Fibroblast of upper back skin (primary cell): ENCODE measurements around the gene RBM7.
A peak's percentile ranks its signal among the peaks of the same experiment; 100 is the strongest.

Experiments
- DNase-seq: peaks from one replicate; pipeline ENCODE4 v3.0.0-alpha.2; 2013

RBM7 gene

GRCh38 chr11:114400216-114400914 is at the start of gene RBM7, which contains the start of gene C11orf71:
TSS of gene RBM7 (plus strand) at chr11:114400666. CDS start at chr11:114400672, 6 bp downstream.
TSS of gene C11orf71 (minus strand) at chr11:114400511. CDS start at chr11:114400331, 180 bp downstream.
- peak; percentile 99 for DNase-seq

GRCh38 chr11:114353443-114353842 is 47.0 kb upstream of the RBM7 start:
- peak; percentile 72 for DNase-seq

- peak; percentile 96 for DNase-seq
Observed at GRCh38 chr11:114354076-114354475, 46.4 kb upstream of the RBM7 start.

GRCh38 chr11:114358716-114359115 is 41.8 kb upstream of the RBM7 start:
- DNase-seq = peak; percentile 42

GRCh38 chr11:114359342-114359741 is 41.1 kb upstream of the RBM7 start:
- peak; percentile 59 for DNase-seq

- DNase-seq = no peak
Observed at GRCh38 chr11:114362326-114362725, 38.1 kb upstream of the RBM7 start.

- DNase-seq = no peak
Observed at GRCh38 chr11:114362958-114363357, 37.5 kb upstream of the RBM7 start.

GRCh38 chr11:114366331-114367243 is 33.9 kb upstream of the RBM7 start:
- DNase-seq = peak; percentile 95

- no peak for DNase-seq
Observed at GRCh38 chr11:114367244-114367957, 33.1 kb upstream of the RBM7 start.

- DNase-seq = no peak
Observed at GRCh38 chr11:114368918-114369680, 31.4 kb upstream of the RBM7 start.

GRCh38 chr11:114375052-114375451 is 25.4 kb upstream of the RBM7 start:
- no peak for DNase-seq

GRCh38 chr11:114377612-114378267 is 22.7 kb upstream of the RBM7 start:
- peak; percentile 97 for DNase-seq

- DNase-seq = no peak
Observed at GRCh38 chr11:114379394-114380069, 20.9 kb upstream of the RBM7 start.

- no peak for DNase-seq
Observed at GRCh38 chr11:114382509-114382908, 18.0 kb upstream of the RBM7 start.

- no peak for DNase-seq
Observed at GRCh38 chr11:114384487-114384886, 16.0 kb upstream of the RBM7 start.

- DNase-seq = no peak
Observed at GRCh38 chr11:114386131-114386530, 14.3 kb upstream of the RBM7 start.

GRCh38 chr11:114386545-114386944 is 13.9 kb upstream of the RBM7 start:
- DNase-seq = peak; percentile 57

- peak; percentile 33 for DNase-seq
Observed at GRCh38 chr11:114392735-114393667, 7.5 kb upstream of the RBM7 start.

GRCh38 chr11:114395736-114396135 is 4.7 kb upstream of the RBM7 start:
- no peak for DNase-seq

- DNase-seq = no peak
Observed at GRCh38 chr11:114396916-114397315, 3.5 kb upstream of the RBM7 start.
